SK-N-MC (cell line): ENCODE measurements around the gene NLN.
"Not testable (repeated sequence)": the region's sequence is repeated elsewhere in the genome, so short reads cannot be mapped to it uniquely, and the experiment has no call there.

Source experiments
- DNase-seq: peaks from one replicate; pipeline ENCODE4 v3.0.0-alpha.2; 2011; ENCODE audit warnings: low read depth, low spot score
- H3K27ac ChIP-seq: fragments of 200-600 bp; sonication (generic); 2 replicates; pipeline ENCODE4 v1.5.1; 2016; ENCODE audit warnings: mixed run types
- H3K36me3 ChIP-seq: fragments of 200-600 bp; sonication (generic); 2 replicates; pipeline ENCODE4 v1.6.1; 2017; ENCODE audit warnings: antibody characterized with exemption, low read length, mixed read lengths; ENCODE audit not compliant: insufficient read depth
- H3K4me3 ChIP-seq: fragments of 200-600 bp; sonication (generic); 2 replicates; pipeline ENCODE4 v1.5.1; 2016
- H3K9ac ChIP-seq: fragments of 200-600 bp; sonication (generic); 2 replicates; pipeline ENCODE4 v1.8.0; 2017; ENCODE audit warnings: mixed run types, mixed read lengths; ENCODE audit not compliant: insufficient read length
- H3K9me3 ChIP-seq: fragments of 200-600 bp; sonication (generic); 2 replicates; pipeline ENCODE4 v1.6.1; 2017; ENCODE audit warnings: low read depth, mild to moderate bottlenecking, antibody characterized with exemption, low read length, moderate library complexity, mixed read lengths
- EZH2 ChIP-seq: fragments of 200-600 bp; sonication (generic); IDR thresholded peaks from one replicate; pipeline ENCODE4 v1.6.1; 2017; ENCODE audit warnings: antibody characterized with exemption
- FOXP2 ChIP-seq: optimal IDR thresholded peaks from 2 replicates; pipeline ENCODE3; 2011; ENCODE audit warnings: mild to moderate bottlenecking, moderate library complexity; ENCODE audit not compliant: insufficient read depth; ENCODE audit errors: extremely low read length, control extremely low read depth
- POLR2AphosphoS5 ChIP-seq: IDR thresholded peaks from 2 replicates; pipeline ENCODE4 v1.6.1; 2012; ENCODE audit warnings: mild to moderate bottlenecking, low read depth, low read length, borderline replicate concordance

The NLN gene

GRCh38 chr5:65762234-65762633 lies 40.2 kb downstream of the NLN start:
- no peaks in the 10 kb centered on the region for H3K9me3 ChIP-seq
- no peak overlapping the region for H3K27ac ChIP-seq
- H3K9ac ChIP-seq = no peak overlapping the region
- TF ChIP-seq EZH2 (no peak), POLR2AphosphoS5 (no peak), FOXP2 (no peak)
- H3K36me3 ChIP-seq = peaks cover 44% of the 10 kb centered on the region
- H3K4me3 ChIP-seq = no peak overlapping the region
- DNase-seq = no peak

DNA sequence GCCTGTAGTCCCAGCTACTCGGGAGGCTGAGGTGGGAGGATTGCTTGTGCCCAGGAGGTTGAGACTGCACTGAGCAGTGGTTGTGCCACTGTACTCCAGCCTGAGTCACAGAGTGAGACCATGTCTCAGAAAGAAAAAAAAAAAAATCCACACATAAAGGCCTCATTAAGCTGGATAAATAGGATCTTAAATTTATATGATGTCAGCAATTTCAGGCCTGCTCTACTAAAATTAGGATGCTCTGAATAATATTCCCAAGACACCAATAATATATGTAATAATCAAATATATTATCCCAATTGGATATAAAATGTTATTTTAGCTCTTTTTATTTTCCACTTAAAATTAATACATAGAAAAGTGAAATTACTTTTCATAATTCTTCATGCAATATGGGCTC lies 43.6 kb downstream of the NLN start:
- no peak for TF ChIP-seq POLR2AphosphoS5
- no peak for TF ChIP-seq FOXP2
- TF ChIP-seq EZH2 = no peak
- peaks cover 33% of the 10 kb centered on the region for H3K36me3 ChIP-seq

GRCh38 chr5:65766175-65766574 lies 44.2 kb downstream of the NLN start:
- Histone ChIP-seq H3K36me3 (peaks cover 33% of the 10 kb centered on the region), H3K27ac (no peak overlapping the region), H3K9ac (no peak overlapping the region), H3K9me3 (no peaks in the 10 kb centered on the region), H3K4me3 (no peak overlapping the region)
- TF ChIP-seq FOXP2 (no peak), EZH2 (no peak), POLR2AphosphoS5 (no peak)
- no peak for DNase-seq

More for the DNA sequence above, 43.6 kb downstream of the NLN start:
- no peak overlapping the region for H3K4me3 ChIP-seq
- no peak for DNase-seq
- no peak overlapping the region for H3K9ac ChIP-seq
- H3K9me3 ChIP-seq = no peaks in the 10 kb centered on the region
- no peak overlapping the region for H3K27ac ChIP-seq

- peaks cover 31% of the 10 kb centered on the region for H3K36me3 ChIP-seq
- H3K27ac ChIP-seq = no peak overlapping the region
- TF ChIP-seq POLR2AphosphoS5 = no peak
- TF ChIP-seq EZH2 = no peak
- TF ChIP-seq FOXP2 = no peak
- no peaks in the 10 kb centered on the region for H3K9me3 ChIP-seq
- no peak overlapping the region for H3K4me3 ChIP-seq
- H3K9ac ChIP-seq = no peak overlapping the region
- DNase-seq = no peak
These were observed 44.8 kb downstream of the NLN start for GRCh38 chr5:65766781-65767180.

- no peaks in the 10 kb centered on the region for H3K9me3 ChIP-seq
- no peak for DNase-seq
- H3K27ac ChIP-seq = no peak overlapping the region
- no peak overlapping the region for H3K9ac ChIP-seq
- TF ChIP-seq FOXP2 = no peak
- no peak for TF ChIP-seq EZH2
- peaks cover 28% of the 10 kb centered on the region for H3K36me3 ChIP-seq
- H3K4me3 ChIP-seq = no peak overlapping the region
These were observed 45.6 kb downstream of the NLN start for GRCh38 chr5:65767565-65767964.

GRCh38 chr5:65768723-65769346 lies 46.8 kb downstream of the NLN start:
- Histone ChIP-seq H3K4me3 (no peak overlapping the region), H3K36me3 (peaks cover 25% of the 10 kb centered on the region), H3K9ac (no peak overlapping the region), H3K9me3 (no peaks in the 10 kb centered on the region), H3K27ac (no peak overlapping the region)
- DNase-seq = no peak
- no peak for TF ChIP-seq FOXP2
- TF ChIP-seq POLR2AphosphoS5 = no peak
- TF ChIP-seq EZH2 = no peak

GRCh38 chr5:65769539-65769938 lies 47.5 kb downstream of the NLN start:
- Histone ChIP-seq H3K9ac (no peak overlapping the region), H3K4me3 (no peak overlapping the region), H3K36me3 (peaks cover 25% of the 10 kb centered on the region), H3K27ac (peak overlapping the region; percentile 33; the same call in 1 of the 2 replicates), H3K9me3 (no peaks in the 10 kb centered on the region)
- no peak for DNase-seq
- TF ChIP-seq EZH2 (no peak), FOXP2 (no peak), POLR2AphosphoS5 (no peak)

- H3K36me3 ChIP-seq = peaks cover 20% of the 10 kb centered on the region
- no peak for DNase-seq
- H3K27ac ChIP-seq = no peak overlapping the region
- H3K4me3 ChIP-seq = no peak overlapping the region
- TF ChIP-seq EZH2 (no peak), FOXP2 (no peak), POLR2AphosphoS5 (no peak)
- H3K9ac ChIP-seq = no peak overlapping the region
- H3K9me3 ChIP-seq = no peaks in the 10 kb centered on the region
These were observed 49.3 kb downstream of the NLN start for GRCh38 chr5:65771266-65771665.

DNA sequence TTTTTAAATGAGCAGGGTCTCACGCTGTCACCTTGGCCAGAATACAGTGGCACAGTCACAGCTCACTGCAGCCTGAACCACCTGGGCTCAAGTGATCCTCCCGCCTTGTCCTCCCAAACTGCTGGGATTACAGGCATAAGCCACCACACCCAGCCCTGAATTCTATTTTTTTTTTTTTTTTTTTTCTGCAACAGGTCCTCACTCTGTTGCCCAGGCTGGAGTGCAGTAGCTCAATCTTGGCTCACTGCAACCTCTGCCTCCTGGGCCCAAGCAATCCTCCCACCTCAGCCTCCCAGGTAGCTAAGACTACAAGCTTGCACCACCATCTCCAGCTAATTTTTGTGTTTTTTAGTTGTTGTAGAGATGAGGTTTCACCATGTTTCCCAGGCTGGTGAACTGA lies 51.0 kb downstream of the NLN start:
- not testable (repeated sequence) for DNase-seq, H3K9ac ChIP-seq, H3K4me3 ChIP-seq, H3K9me3 ChIP-seq
- H3K36me3 ChIP-seq = peaks cover 10% of the 10 kb centered on the region
- peak overlapping the region; percentile 98; the same call in 1 of the 2 replicates for H3K27ac ChIP-seq
